ENCODE data around the gene TOR3A.

Gene TOR3A

GRCh38 chr1:179052776-179053175 lies 29.1 kb upstream of the TOR3A start:
- no peak overlapping the region for H3K4me3 ChIP-seq (ENCODE audit: low read depth, low read length)
- no peak for TF ChIP-seq CTCF (conservative IDR thresholded peaks at IDR 0.05; ENCODE audit: low read depth, low read length)
- no peak for DNase-seq (ENCODE audit: low read depth)

GRCh38 chr1:179053486-179053885 lies 28.4 kb upstream of the TOR3A start:
- DNase-seq (ENCODE audit: low read depth): no peak
- no peak for TF ChIP-seq CTCF (conservative IDR thresholded peaks at IDR 0.05; ENCODE audit: low read depth, low read length)
- H3K4me3 ChIP-seq (ENCODE audit: low read depth, low read length): no peak overlapping the region

- DNase-seq (ENCODE audit: low read depth): no peak
These were observed 25.9 kb upstream of the TOR3A start for GRCh38 chr1:179055937-179056336.

GRCh38 chr1:179058487-179059483 lies 23.1 kb upstream of the TOR3A start:
- no peak for DNase-seq (ENCODE audit: low read depth)
- no peak overlapping the region for H3K4me3 ChIP-seq (ENCODE audit: low read depth, low read length)
- TF ChIP-seq CTCF (conservative IDR thresholded peaks at IDR 0.05; ENCODE audit: low read depth, low read length): no peak

More at GRCh38 chr1:179055937-179056336, 25.9 kb upstream of the TOR3A start:
- TF ChIP-seq CTCF (conservative IDR thresholded peaks at IDR 0.05; ENCODE audit: low read depth, low read length): no peak
- H3K4me3 ChIP-seq (ENCODE audit: low read depth, low read length): no peak overlapping the region

- TF ChIP-seq CTCF (conservative IDR thresholded peaks at IDR 0.05; ENCODE audit: low read depth, low read length): no peak
- H3K4me3 ChIP-seq (ENCODE audit: low read depth, low read length): no peak overlapping the region
- DNase-seq (ENCODE audit: low read depth): no peak
These were observed 20.2 kb upstream of the TOR3A start for GRCh38 chr1:179061360-179062282.

- no peak for TF ChIP-seq CTCF (conservative IDR thresholded peaks at IDR 0.05; ENCODE audit: low read depth, low read length)
- no peak for DNase-seq (ENCODE audit: low read depth)
- H3K4me3 ChIP-seq (ENCODE audit: low read depth, low read length): no peak overlapping the region
These were observed 15.4 kb upstream of the TOR3A start for GRCh38 chr1:179066471-179066870.
